HG03135 (cell line): Measurements from ENCODE around the gene MCM9.

Source experiments
- ATAC-seq: cut with Tn5 transposase; IDR thresholded peaks from one replicate; pipeline ENCODE4 v1.9.1; 2021; ENCODE audit warnings: mild to moderate bottlenecking, moderate library complexity; ENCODE audit not compliant: unreplicated experiment

The MCM9 gene

GRCh38 chr6:118934461-118935330, at the start of gene MCM9:
TSS of gene MCM9 (minus strand) at chr6:118935159. CDS start at chr6:118931723, 3,436 bp downstream.
- ATAC-seq: peak; percentile 96

- no peak for ATAC-seq
These were observed 49.4 kb upstream of the MCM9 start for GRCh38 chr6:118984342-118984741.

GRCh38 chr6:118982575-118982911, 47.6 kb upstream of the MCM9 start:
- no peak for ATAC-seq

- ATAC-seq: no peak
These were observed 47.1 kb upstream of the MCM9 start for GRCh38 chr6:118981884-118982574.

- no peak for ATAC-seq
These were observed 45.1 kb upstream of the MCM9 start for GRCh38 chr6:118980063-118980462.

GRCh38 chr6:118974790-118975189, 39.8 kb upstream of the MCM9 start:
- no peak for ATAC-seq

- ATAC-seq: no peak
These were observed 36.7 kb upstream of the MCM9 start for GRCh38 chr6:118971682-118972081.

- ATAC-seq: no peak
These were observed 35.9 kb upstream of the MCM9 start for GRCh38 chr6:118970866-118971265.

- ATAC-seq: no peak
These were observed 33.5 kb upstream of the MCM9 start for GRCh38 chr6:118968416-118968815.

GRCh38 chr6:118967239-118967638, 32.3 kb upstream of the MCM9 start:
- no peak for ATAC-seq

- no peak for ATAC-seq
These were observed 30.9 kb upstream of the MCM9 start for GRCh38 chr6:118965843-118966370.

- ATAC-seq: no peak
These were observed 30.4 kb upstream of the MCM9 start for GRCh38 chr6:118965371-118965770.

GRCh38 chr6:118963003-118963402, 28.0 kb upstream of the MCM9 start:
- no peak for ATAC-seq

- ATAC-seq: no peak
These were observed 24.9 kb upstream of the MCM9 start for GRCh38 chr6:118959903-118960302.

- no peak for ATAC-seq
These were observed 18.4 kb upstream of the MCM9 start for GRCh38 chr6:118953391-118953790.

GRCh38 chr6:118952683-118953082, 17.7 kb upstream of the MCM9 start:
- ATAC-seq: no peak

GRCh38 chr6:118945217-118945616, 10.3 kb upstream of the MCM9 start:
- no peak for ATAC-seq

- no peak for ATAC-seq
These were observed 5.8 kb upstream of the MCM9 start for GRCh38 chr6:118940770-118941169.

GRCh38 chr6:118939683-118940082, 4.7 kb upstream of the MCM9 start:
- ATAC-seq: no peak

- no peak for ATAC-seq
These were observed 1.2 kb upstream of the MCM9 start for GRCh38 chr6:118935978-118936703.

GRCh38 chr6:118935331-118935668, 341 bp upstream of the MCM9 start:
- peak; percentile 6 for ATAC-seq
